Skin epidermis (tissue), 12 donors: ENCODE results near the gene KTN1.

Experiments used
- H3K27ac ChIP-seq, 21 experiments: fragments of 200-600 bp; sonication (generic) in 11 of 21; one replicate each; pipeline ENCODE4 v1.5.0; 2020; ENCODE audit warnings: mild to moderate bottlenecking in 3 of 21, inconsistent platforms in 2 of 21, moderate library complexity in 2 of 21
- H3K4me3 ChIP-seq, 7 experiments: fragments of 200-600 bp; sonication (generic) in 2 of 7; one replicate each; pipeline ENCODE4 v1.5.0; 2020; ENCODE audit warnings: inconsistent platforms in 2 of 7, mild to moderate bottlenecking in 2 of 7, moderate library complexity in 1 of 7

KTN1 gene

DNA sequence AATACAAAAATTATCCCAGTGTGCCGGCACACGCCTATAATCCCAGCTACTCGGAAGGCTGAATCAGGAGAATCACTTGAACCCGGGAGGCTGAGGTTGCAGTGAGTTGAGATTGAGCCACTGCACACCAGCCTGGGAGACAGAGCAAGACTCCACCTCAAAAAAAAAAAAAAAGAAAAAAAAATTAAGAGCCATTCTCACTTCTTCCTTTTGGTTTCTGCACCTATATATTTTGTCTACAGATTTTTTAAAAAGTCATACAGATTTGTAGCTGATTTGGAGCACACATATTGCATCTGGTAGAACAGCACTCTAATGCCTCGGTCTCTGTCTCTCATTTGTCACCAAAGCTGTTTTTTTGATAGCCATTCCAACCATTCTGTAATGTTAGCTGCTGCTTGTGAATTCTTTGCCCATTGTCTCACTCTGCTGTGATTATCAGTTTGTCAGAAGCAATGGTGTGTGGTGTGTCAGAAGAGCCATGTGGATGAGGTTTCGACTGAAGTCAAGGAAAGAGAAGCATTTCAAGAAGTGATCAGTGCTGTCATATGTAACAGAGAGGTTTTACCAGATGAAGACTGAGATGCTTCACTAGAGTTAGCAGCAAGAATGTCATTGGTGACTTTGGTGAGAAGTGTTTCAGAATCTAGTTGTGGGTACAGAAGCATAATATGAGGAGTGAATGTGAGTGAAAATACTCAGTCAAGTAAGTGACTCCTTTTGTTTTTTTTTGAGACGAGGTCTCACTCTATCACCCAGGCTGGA is 8.7 kb upstream of the KTN1 start:
- Histone ChIP-seq H3K4me3 (no peak overlapping the region), H3K27ac (no peak overlapping the region)

- H3K27ac ChIP-seq: no peak overlapping the region
- no peak overlapping the region for H3K4me3 ChIP-seq
Observed at GRCh38 chr14:55572578-55572977, 7.4 kb upstream of the KTN1 start.

- Histone ChIP-seq H3K4me3 (no peak overlapping the region), H3K27ac (no peak overlapping the region)
Observed at GRCh38 chr14:55574988-55575387, 5.0 kb upstream of the KTN1 start.

DNA sequence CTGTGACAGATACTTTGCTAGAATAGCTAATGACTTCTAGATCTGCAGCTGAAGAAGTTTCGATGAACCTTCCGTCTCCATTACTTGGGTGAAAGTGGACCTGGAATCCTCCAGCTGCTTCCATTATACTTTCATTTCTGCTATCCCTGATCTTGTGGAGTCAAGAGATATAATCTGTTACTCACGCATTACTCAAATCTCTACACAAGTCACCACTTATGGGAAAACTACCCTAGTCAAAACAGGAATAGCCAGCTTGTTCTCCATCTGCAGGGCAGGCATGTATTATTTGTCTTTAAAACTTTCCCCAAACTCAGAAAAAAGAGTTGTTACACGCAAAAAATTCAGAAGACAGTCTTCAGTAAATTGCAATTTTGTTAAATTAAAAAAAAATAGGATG is 2.8 kb upstream of the KTN1 start:
- Histone ChIP-seq H3K4me3 (no peak overlapping the region), H3K27ac (peak overlapping the region in 5 of 21 experiments; percentile 5 to 50 (median 27))

DNA sequence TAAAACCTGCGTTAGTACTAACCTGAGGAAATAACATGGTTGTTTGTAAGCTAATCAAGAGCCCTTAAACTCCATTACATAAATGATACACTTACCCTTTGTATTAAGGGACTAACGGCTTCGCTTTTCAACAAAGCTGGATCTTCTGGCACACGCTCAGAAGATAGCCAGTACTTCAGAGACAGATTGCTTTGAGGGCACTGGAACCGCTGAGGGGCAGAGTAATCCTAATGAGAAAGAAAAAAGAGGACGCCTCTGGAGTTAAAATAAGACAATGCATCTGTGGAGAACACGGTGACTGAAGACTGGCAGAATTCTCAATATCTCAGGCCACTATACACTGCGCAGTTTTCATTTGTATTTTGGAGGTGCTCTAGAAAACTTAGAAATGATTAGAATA is 1.5 kb upstream of the KTN1 start:
- H3K27ac ChIP-seq: peak overlapping the region in 13 of 21 experiments; percentile 39 to 99 (median 93)
- peak overlapping the region in 4 of 7 experiments; percentile 60 to 98 (median 94) for H3K4me3 ChIP-seq

- H3K4me3 ChIP-seq: peak overlapping the region; percentile 67 to 99 (median 95)
- peak overlapping the region; percentile 78 to 99 (median 93) for H3K27ac ChIP-seq
Observed at GRCh38 chr14:55580470-55581341, 699 bp downstream of the KTN1 start.

- Histone ChIP-seq H3K27ac (peak overlapping the region in 17 of 21 experiments; percentile 88 to 99 (median 93)), H3K4me3 (peak overlapping the region; percentile 67 to 99 (median 95))
Observed at GRCh38 chr14:55581342-55581771, 1.4 kb downstream of the KTN1 start.

DNA sequence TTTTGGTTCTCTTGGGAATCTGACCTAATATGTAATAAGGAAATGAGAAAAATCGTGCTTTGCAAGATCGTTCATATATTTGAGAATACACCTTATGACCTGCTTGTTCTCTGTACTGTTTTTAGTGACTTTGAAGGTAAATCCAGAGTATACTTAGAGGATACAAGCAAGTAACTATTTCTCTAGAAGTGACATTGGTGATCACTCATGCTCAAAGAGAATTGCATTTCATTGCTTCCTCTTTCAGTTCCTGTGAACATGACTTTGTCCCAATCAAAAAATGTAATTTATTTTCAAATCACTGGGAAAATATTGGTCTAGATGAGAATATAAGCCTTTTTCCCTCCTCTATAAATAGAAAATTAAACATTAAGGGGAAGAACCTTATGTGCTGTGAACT is 2.7 kb downstream of the KTN1 start:
- peak overlapping the region in 2 of 21 experiments; percentile 17 to 58 for H3K27ac ChIP-seq
- H3K4me3 ChIP-seq: peak overlapping the region in 1 of 7 experiments; percentile 98

DNA sequence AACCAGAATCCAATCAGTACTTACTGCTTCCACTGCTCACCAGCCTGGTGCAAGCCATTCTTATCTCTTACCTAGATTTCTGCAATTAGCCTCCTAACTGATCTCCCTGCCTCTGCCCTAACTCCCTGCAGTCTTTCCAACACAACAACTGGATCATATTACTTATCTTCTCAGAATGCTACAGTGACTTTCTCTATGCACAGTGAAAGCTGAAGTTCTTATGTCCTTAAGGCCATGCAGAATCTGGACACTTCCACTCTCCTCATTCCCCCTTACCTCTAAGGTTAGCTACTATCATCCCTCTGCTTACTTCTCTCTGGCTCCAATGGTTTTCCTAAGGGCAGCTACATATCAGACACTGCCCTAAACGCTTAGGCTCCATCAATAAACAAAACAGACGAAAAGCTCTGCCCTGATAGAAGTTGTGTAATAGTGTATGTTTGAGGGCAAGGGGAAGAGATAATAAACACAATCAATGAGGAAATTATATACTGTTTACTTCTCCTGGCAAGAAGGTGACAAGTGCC is 4.0 kb downstream of the KTN1 start:
- Histone ChIP-seq H3K4me3 (no peak overlapping the region), H3K27ac (peak overlapping the region in 1 of 21 experiments; percentile 12)

DNA sequence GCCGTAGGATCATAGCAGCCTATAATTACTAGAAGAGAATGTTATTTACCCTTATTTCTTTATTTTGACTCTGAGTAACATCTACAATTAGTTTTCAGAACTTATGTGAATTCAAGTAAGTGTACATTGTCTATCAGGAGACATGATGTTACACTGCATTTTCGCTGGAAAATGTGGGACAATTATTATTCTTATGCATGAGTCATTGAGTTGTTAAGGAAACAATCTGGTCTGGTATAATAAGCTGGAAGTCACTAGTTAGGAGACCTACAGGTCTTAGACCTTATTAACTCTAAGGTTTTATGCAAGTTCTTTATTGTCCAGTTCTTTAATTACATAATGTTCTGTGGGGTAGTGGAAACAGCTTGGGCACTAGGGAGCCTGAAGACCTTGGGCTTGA is 5.8 kb downstream of the KTN1 start:
- H3K27ac ChIP-seq: peak overlapping the region in 2 of 21 experiments; percentile 12 to 19
- H3K4me3 ChIP-seq: no peak overlapping the region

DNA sequence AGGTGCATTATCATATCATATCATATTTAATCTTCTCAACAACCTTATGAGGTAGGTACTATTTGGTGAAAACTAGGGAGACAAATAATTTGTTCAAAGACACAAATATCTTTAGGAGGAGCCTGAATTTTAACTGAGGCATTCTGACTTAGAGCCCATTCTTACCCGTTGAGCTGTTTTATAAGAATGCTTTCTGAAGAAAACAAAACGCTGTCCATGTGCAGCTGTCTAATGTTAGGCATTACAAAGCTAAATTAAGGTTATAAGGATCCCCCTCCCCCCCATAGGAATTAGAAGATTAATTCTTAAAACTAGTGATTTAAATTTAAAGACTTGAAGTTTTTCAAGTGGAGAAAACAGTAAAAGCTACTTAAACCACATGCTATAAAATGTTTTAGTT is 6.4 kb downstream of the KTN1 start:
- no peak overlapping the region for H3K27ac ChIP-seq
- H3K4me3 ChIP-seq: no peak overlapping the region

DNA sequence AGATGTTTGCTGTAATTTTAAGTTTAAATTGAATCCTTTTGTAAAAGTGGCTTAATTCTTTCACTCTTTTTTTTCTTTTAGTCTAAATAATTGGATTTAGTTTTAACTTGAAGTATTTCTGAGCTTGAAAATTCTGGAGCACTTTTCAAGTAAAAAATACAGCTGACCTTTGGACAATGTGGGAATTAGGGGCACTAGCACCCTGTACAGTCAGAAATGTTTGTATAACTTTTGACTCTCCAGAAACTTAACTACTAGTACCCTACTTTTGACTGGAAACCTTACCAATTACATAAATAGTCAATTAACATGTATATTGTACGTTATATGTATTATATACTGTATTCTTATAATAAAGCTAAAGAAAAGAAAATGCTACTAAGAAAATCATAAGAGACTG is 7.8 kb downstream of the KTN1 start:
- Histone ChIP-seq H3K27ac (peak overlapping the region in 3 of 21 experiments; percentile 19 to 36 (median 20)), H3K4me3 (no peak overlapping the region)

- Histone ChIP-seq H3K4me3 (no peak overlapping the region), H3K27ac (peak overlapping the region in 3 of 21 experiments; percentile 19 to 36 (median 20))
Observed at GRCh38 chr14:55588259-55588699, 8.3 kb downstream of the KTN1 start.

GRCh38 chr14:55589171-55589570 is 9.2 kb downstream of the KTN1 start:
- H3K27ac ChIP-seq: peak overlapping the region in 1 of 21 experiments; percentile 25
- H3K4me3 ChIP-seq: no peak overlapping the region

- H3K4me3 ChIP-seq: no peak overlapping the region
Observed at GRCh38 chr14:55592436-55592835, 12.4 kb downstream of the KTN1 start.

GRCh38 chr14:55593698-55594097 is 13.7 kb downstream of the KTN1 start:
- H3K27ac ChIP-seq: no peak overlapping the region
- no peak overlapping the region for H3K4me3 ChIP-seq

More at GRCh38 chr14:55592436-55592835, 12.4 kb downstream of the KTN1 start:
- no peak overlapping the region for H3K27ac ChIP-seq

GRCh38 chr14:55599250-55599879 is 19.4 kb downstream of the KTN1 start:
- no peak overlapping the region for H3K4me3 ChIP-seq

DNA sequence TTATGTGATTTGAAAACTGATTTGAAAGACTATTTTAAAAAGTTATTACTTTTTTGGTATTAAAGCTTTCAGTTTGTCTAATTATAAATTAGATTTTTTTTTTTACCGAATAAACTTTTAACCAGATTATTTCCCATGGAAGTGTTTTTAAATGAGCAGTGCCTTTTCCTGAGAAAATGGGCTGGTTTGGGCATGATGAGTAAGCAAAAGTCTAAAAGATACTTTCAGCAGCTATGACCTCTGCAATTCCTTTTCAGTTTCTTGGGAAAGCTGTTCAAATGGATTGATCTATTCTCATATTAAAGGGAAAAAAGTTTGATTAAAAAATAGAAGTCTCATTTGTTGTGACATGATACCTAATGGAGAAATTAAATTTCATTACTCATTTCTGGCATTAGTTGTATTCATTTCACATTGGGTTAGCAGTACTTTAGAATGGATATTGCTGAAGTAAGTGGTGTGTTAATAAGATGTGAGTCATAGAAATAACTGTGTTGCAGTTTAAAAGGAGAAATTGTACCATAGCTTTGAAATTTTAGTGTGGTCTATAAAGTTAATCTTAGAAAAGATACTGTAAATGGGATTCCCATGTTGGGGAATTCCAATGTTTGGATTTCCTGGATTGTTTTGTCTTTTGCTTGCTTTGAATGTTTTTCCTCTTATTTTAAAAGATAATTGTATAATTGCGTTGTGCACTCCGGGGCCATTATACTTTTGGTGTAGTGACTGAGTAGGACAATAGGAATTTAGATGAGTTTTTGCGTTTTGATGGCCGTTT is 21.0 kb downstream of the KTN1 start:
- H3K27ac ChIP-seq: peak overlapping the region in 2 of 21 experiments; percentile 6 to 15
- no peak overlapping the region for H3K4me3 ChIP-seq

More at GRCh38 chr14:55599250-55599879, 19.4 kb downstream of the KTN1 start:
- no peak overlapping the region for H3K27ac ChIP-seq

- Histone ChIP-seq H3K27ac (no peak overlapping the region), H3K4me3 (no peak overlapping the region)
Observed at GRCh38 chr14:55603401-55603953, 23.5 kb downstream of the KTN1 start.
